HL-60 (cell line): ENCODE results near the gene IL1RL1.

Experiments used
- CTCF ChIP-seq: IDR thresholded peaks from one replicate; pipeline ENCODE4 v1.5.1; 2011; ENCODE audit warnings: low read length, control low read depth, inconsistent platforms; ENCODE audit not compliant: insufficient read depth
- GABPA ChIP-seq: IDR thresholded peaks from 2 replicates; pipeline ENCODE4 v1.6.1; 2012; ENCODE audit warnings: low read depth
- POLR2AphosphoS5 ChIP-seq: IDR thresholded peaks from 2 replicates; pipeline ENCODE4 v1.6.1; 2012; ENCODE audit warnings: low read depth
- REST ChIP-seq: IDR thresholded peaks from 2 replicates; pipeline ENCODE4 v1.6.1; 2012; ENCODE audit warnings: low read depth; ENCODE audit not compliant: insufficient replicate concordance

- TF ChIP-seq GABPA (no peak), CTCF (no peak), REST (no peak), POLR2AphosphoS5 (no peak)
These were observed 20.1 kb downstream of the IL1RL1 start for GRCh38 chr2:102331311-102331980.
